Smooth muscle cell (in vitro differentiated cells): ENCODE measurements around the gene HOXA5. TPM values are rescaled to one million over a fixed set of nuclear protein-coding genes. Genes with fewer than 3 reads are reported as not detected.
A peak's percentile ranks its signal among the peaks of the same experiment; 100 is the strongest.

Source experiments
- DNase-seq: peaks from one replicate; lab custom pipeline; 2025; ENCODE audit not compliant: unreplicated experiment; lab: John Stamatoyannopoulos, UW
- H2AFZ ChIP-seq: fragments of 200-600 bp; sonication (generic); 2 replicates; pipeline ENCODE4 v1.6.0; 2016; ENCODE audit warnings: antibody characterized with exemption, low read depth, mild to moderate bottlenecking
- H3F3A ChIP-seq: fragments of 200-600 bp; sonication (generic); 2 replicates; pipeline ENCODE4 v1.6.0; 2017; ENCODE audit warnings: antibody characterized with exemption, low read depth
- H3K27ac ChIP-seq: fragments of 200-600 bp; sonication (generic); 2 replicates; pipeline ENCODE4 v1.5.1; 2016; ENCODE audit warnings: low read depth, mild to moderate bottlenecking
- H3K27me3 ChIP-seq: fragments of 200-600 bp; sonication (generic); 2 replicates; pipeline ENCODE4 v1.6.1; 2016; ENCODE audit warnings: low read depth, mild to moderate bottlenecking
- H3K36me3 ChIP-seq: fragments of 200-600 bp; sonication (generic); 2 replicates; pipeline ENCODE4 v1.5.1; 2016; ENCODE audit warnings: low read depth
- H3K4me1 ChIP-seq: fragments of 200-600 bp; sonication (generic); 2 replicates; pipeline ENCODE4 v1.5.1; 2016; ENCODE audit warnings: low read depth
- H3K4me2 ChIP-seq: fragments of 200-600 bp; sonication (generic); 2 replicates; pipeline ENCODE4 v1.6.0; 2016; ENCODE audit warnings: mild to moderate bottlenecking
- H3K4me3 ChIP-seq: fragments of 200-600 bp; sonication (generic); 2 replicates; pipeline ENCODE4 v1.5.1; 2016; ENCODE audit warnings: mild to moderate bottlenecking
- H3K79me2 ChIP-seq: fragments of 200-600 bp; sonication (generic); 2 replicates; pipeline ENCODE4 v1.6.0; 2016; ENCODE audit warnings: low read depth, mild to moderate bottlenecking
- H3K9ac ChIP-seq: fragments of 200-600 bp; sonication (generic); 2 replicates; pipeline ENCODE4 v1.6.0; 2016; ENCODE audit warnings: low read depth
- H3K9me3 ChIP-seq: fragments of 200-600 bp; sonication (generic); replicated peaks from 2 replicates; pipeline ENCODE4 v1.5.1; 2016; ENCODE audit warnings: low read depth
- H4K20me1 ChIP-seq: fragments of 200-600 bp; sonication (generic); 2 replicates; pipeline ENCODE4 v1.6.0; 2016; ENCODE audit warnings: low read depth
- WGBS: methylation state at CpG from one replicate; pipeline ENCODE4 v1.1.7; 2016; ENCODE audit warnings: low lambda C conversion rate; 5-methylcytosine and 5-hydroxymethylcytosine counted together
- polyA plus RNA-seq: library from polyadenylated mRNA; unstranded; fragments of >200 nt; fragmentation: Nextera tagmentation; extraction: Ambion mirVana; gene quantifications from 2 replicates; pipeline ENCODE4 v1.2.1, GENCODE V29; 2016
- total RNA-seq: library from RNA; depleted of rRNA; stranded (reverse); fragments of >200 nt; gene quantifications from 2 replicates; pipeline ENCODE4 v1.2.3, GENCODE V29; 2014
- TF ChIP-seq, protein P1 (sequence below): fragments of 200-600 bp; sonication (generic); IDR thresholded peaks from 2 replicates; pipeline ENCODE4 v1.5.1; 2017; ENCODE audit warnings: borderline replicate concordance, mild to moderate bottlenecking, antibody characterized with exemption; ENCODE audit not compliant: insufficient read depth, poor library complexity, severe bottlenecking

The HOXA5 gene
- total and polyA plus RNA-seq, 2 experiments from 2014 or later: 0.98 to 2.1 TPM

DNA sequence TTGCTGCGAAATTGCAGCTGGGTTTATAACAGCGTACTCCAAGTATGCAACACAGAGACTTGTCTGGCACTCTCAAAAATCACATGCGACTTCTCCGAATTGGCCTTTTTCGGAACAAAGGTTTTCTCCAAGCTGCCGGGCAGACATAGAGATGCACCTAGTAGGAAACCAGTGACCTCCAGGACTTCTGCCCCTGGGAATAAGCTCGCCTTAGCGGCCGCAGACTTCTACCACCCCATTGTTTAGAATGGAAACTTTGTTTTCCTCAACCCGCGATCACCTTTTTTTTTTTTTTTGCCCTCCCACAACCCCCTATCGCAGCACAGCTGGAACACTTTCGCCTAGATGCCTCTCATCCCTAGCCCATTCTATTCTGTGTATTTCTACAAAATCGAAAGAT, 35.5 kb upstream of the HOXA5 start:
- TF ChIP-seq, protein P1, sequence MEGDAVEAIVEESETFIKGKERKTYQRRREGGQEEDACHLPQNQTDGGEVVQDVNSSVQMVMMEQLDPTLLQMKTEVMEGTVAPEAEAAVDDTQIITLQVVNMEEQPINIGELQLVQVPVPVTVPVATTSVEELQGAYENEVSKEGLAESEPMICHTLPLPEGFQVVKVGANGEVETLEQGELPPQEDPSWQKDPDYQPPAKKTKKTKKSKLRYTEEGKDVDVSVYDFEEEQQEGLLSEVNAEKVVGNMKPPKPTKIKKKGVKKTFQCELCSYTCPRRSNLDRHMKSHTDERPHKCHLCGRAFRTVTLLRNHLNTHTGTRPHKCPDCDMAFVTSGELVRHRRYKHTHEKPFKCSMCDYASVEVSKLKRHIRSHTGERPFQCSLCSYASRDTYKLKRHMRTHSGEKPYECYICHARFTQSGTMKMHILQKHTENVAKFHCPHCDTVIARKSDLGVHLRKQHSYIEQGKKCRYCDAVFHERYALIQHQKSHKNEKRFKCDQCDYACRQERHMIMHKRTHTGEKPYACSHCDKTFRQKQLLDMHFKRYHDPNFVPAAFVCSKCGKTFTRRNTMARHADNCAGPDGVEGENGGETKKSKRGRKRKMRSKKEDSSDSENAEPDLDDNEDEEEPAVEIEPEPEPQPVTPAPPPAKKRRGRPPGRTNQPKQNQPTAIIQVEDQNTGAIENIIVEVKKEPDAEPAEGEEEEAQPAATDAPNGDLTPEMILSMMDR: no peak
- Histone ChIP-seq H3K4me3 (peak overlapping the region; percentile 67), H3K4me2 (peak overlapping the region; percentile 89), H2AFZ (peak overlapping the region; percentile 74), H3F3A (no peaks in the 10 kb centered on the region), H3K9ac (peak overlapping the region; percentile 75), H3K36me3 (no peaks in the 10 kb centered on the region), H3K4me1 (peaks cover 7% of the 10 kb centered on the region), H3K27me3 (no peaks in the 10 kb centered on the region), H3K9me3 (no peaks in the 10 kb centered on the region), H3K27ac (peak overlapping the region; percentile 95), H4K20me1 (peaks cover 24% of the 10 kb centered on the region), H3K79me2 (peaks cover 80% of the 10 kb centered on the region)
- WGBS: 17% methylated on average over 14 of the region's 14 CpGs
- DNase-seq: no peak

DNA sequence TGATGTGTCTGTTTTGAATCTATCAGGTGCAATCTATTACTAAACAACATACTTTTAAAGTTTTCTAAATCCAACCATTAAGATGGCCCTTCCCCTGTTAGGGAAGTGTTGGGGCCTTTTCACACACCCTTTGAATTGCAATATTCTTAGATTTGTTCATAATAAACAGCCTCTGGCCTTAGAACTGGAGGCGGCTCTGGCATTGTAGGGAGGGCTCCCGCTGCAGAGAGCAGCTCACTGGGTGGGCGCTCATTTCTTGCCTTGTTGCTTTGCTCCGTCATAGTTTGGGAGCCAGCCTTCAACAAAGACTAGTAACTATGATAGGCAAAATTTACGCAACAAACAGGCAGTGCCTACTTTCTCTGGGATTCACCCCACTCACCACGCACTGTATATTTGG, 34.9 kb upstream of the HOXA5 start:
- Histone ChIP-seq H3K27me3 (no peaks in the 10 kb centered on the region), H3K79me2 (peaks cover 80% of the 10 kb centered on the region), H3K4me1 (peaks cover 7% of the 10 kb centered on the region), H3K9me3 (no peaks in the 10 kb centered on the region), H3K36me3 (no peaks in the 10 kb centered on the region), H4K20me1 (peaks cover 23% of the 10 kb centered on the region), H2AFZ (no peak overlapping the region), H3K4me2 (peak overlapping the region; percentile 89), H3K4me3 (peak overlapping the region; percentile 67), H3F3A (no peaks in the 10 kb centered on the region), H3K27ac (peak overlapping the region; percentile 95), H3K9ac (peak overlapping the region; percentile 75)
- 41% methylated on average over 6 of the region's 6 CpGs for WGBS
- DNase-seq: no peak
- TF ChIP-seq, protein P1: no peak

DNA sequence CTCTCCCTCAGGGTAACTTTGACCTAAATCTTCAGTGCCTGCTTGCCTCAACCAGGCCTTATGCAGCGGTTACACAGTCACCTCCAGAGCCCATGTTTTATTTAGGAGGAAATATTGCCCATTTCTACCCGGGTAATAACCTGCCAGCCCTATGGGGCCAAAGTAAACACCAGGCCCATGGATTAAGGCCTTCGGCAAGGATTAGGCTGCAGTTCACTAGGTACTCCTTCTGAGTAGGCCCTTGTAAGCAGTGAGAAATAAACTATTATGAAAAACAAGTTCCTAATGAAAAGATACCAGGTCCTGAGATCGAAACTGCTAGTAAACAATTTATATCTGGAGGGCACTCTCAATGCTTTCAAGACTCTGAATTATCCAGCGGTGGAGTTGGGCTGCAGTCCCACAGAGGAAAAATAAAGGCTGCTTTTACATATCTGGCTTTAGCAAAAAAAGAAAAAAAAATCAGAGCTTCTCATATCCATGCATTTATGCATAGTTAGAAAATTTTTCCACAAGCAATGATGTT, 34.4 kb upstream of the HOXA5 start:
- H3K27ac ChIP-seq: peak overlapping the region; percentile 95
- no peaks in the 10 kb centered on the region for H3K36me3 ChIP-seq
- TF ChIP-seq, protein P1: no peak
- no peaks in the 10 kb centered on the region for H3F3A ChIP-seq
- H3K9me3 ChIP-seq: no peaks in the 10 kb centered on the region
- H3K27me3 ChIP-seq: no peaks in the 10 kb centered on the region
- WGBS: 27% methylated on average over 5 of the region's 5 CpGs
- H2AFZ ChIP-seq: no peak overlapping the region
- peaks cover 4% of the 10 kb centered on the region for H3K4me1 ChIP-seq
- H4K20me1 ChIP-seq: peaks cover 18% of the 10 kb centered on the region
- H3K9ac ChIP-seq: peak overlapping the region; percentile 75
- peaks cover 80% of the 10 kb centered on the region for H3K79me2 ChIP-seq
- peak overlapping the region; percentile 89 for H3K4me2 ChIP-seq
- peak overlapping the region; percentile 67 for H3K4me3 ChIP-seq
- no peak for DNase-seq

DNA sequence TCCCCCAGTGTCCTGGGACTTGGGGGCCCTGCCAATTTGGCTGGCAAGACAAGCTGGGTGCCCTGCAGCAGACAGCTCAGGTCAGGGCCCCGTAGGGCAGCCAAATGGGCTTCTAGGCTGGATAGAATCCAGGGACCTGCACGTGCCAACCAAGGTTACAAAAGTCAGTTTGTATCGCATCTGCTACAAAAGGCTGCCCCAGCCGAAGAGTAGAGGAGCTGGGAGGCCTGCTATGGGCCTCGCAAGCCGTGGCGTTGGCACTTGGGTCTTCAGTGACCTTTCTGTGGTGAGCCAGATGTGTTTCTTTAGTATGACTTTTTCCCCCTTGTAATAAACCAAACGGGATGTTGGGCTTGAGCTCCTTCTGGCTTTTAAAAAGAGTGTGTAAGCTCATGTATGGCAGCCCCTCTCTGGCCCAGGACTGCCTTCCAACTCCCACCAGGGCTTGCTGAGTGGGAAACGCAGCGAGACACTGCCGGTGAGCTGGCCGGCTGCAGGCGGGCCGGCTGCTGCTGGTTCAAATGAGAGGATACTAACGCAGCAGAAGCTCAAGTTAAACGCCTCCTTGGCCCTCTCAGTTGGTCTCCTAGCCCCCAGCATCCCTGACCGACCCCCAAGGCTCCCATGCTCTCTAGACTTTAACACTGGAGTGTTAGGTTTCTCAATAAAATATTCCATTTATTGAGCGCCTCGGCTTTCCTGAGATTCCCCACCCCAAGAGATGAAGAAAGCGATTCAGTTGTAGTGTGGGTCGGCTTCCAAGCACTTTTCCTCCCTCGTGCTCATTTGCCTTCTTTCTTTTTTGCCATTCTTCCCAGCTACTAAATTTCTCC, 33.7 kb upstream of the HOXA5 start:
- H4K20me1 ChIP-seq: peaks cover 24% of the 10 kb centered on the region
- no peaks in the 10 kb centered on the region for H3K9me3 ChIP-seq
- no peak overlapping the region for H2AFZ ChIP-seq
- no peaks in the 10 kb centered on the region for H3K4me1 ChIP-seq
- peak overlapping the region; percentile 89 for H3K4me2 ChIP-seq
- peaks cover 80% of the 10 kb centered on the region for H3K79me2 ChIP-seq
- peak overlapping the region; percentile 95 for H3K27ac ChIP-seq
- DNase-seq: no peak
- no peaks in the 10 kb centered on the region for H3F3A ChIP-seq
- H3K9ac ChIP-seq: peak overlapping the region; percentile 75
- peaks cover 6% of the 10 kb centered on the region for H3K27me3 ChIP-seq
- TF ChIP-seq, protein P1: no peak
- H3K4me3 ChIP-seq: peak overlapping the region; percentile 67
- H3K36me3 ChIP-seq: no peaks in the 10 kb centered on the region
- WGBS: 23% methylated on average over 22 of the region's 22 CpGs
